Measurements from ENCODE around the gene PPM1B. TPM values are rescaled to one million over a fixed set of nuclear protein-coding genes. Genes with fewer than 3 reads are reported as not detected.

PPM1B gene
- total RNA-seq, 1 donor from 2014 or later, result 45.9 TPM

DNA sequence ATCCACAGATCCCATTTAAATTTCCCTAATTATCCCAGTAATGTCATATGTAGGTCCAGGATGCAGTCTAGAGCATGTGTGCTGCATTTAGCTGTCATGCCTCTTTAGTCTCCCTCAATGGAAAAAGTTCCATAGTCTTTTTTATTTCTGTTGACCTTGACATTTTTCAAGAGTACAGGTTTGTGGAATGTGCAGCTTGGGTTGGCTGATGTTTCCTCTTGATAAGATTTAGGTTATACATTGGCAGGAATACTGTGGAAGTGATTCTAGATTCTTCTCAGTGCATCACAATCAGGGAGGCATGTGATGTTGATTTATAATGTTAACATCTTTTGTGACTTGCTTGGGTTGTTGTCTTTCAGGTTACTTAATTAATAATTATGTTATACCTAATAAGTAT is 42.5 kb downstream of the PPM1B start:
- no peak overlapping the region for H3K27ac Mint-ChIP-seq
- no peak overlapping the region for H3K4me3 Mint-ChIP-seq (ENCODE audit: low read depth)
- peaks cover 9% of the 10 kb centered on the region for H3K4me1 Mint-ChIP-seq (ENCODE audit: low read depth)
- H3K27me3 Mint-ChIP-seq (ENCODE audit: low read depth), result no peaks in the 10 kb centered on the region
- intact Hi-C loops (cut with micrococcal nuclease), result no loop called here
- DNase-seq (ENCODE audit: low spot score), result no peak
- H3K9me3 Mint-ChIP-seq, result no peaks in the 10 kb centered on the region
- H3K36me3 Mint-ChIP-seq (ENCODE audit: low read depth), result peaks cover 47% of the 10 kb centered on the region

DNA sequence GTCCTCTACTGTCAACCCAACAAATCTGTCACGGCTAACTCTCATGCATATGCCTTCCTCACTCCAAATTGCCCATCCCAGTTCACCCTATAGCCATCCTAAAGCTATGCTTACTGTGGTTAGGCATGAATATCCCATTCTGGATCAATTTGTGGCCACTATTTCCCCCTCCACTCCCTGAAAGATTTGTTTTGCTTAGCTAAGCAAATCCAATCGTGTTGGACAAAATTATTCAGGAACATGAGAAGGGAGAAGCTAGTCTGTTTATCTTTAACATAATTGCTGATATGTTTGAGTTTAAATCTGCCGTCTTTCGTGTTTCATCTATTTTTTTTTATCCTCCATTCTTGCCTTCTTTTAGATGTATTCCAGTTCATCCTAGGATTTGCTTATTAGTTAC is 43.6 kb downstream of the PPM1B start:
- no peaks in the 10 kb centered on the region for H3K27me3 Mint-ChIP-seq (ENCODE audit: low read depth)
- intact Hi-C loops (cut with micrococcal nuclease), result no loop called here
- H3K4me1 Mint-ChIP-seq (ENCODE audit: low read depth), result peaks cover 8% of the 10 kb centered on the region
- no peak overlapping the region for H3K27ac Mint-ChIP-seq
- DNase-seq (ENCODE audit: low spot score), result no peak
- no peaks in the 10 kb centered on the region for H3K9me3 Mint-ChIP-seq
- H3K36me3 Mint-ChIP-seq (ENCODE audit: low read depth), result peaks cover 52% of the 10 kb centered on the region
- no peak overlapping the region for H3K4me3 Mint-ChIP-seq (ENCODE audit: low read depth)

DNA sequence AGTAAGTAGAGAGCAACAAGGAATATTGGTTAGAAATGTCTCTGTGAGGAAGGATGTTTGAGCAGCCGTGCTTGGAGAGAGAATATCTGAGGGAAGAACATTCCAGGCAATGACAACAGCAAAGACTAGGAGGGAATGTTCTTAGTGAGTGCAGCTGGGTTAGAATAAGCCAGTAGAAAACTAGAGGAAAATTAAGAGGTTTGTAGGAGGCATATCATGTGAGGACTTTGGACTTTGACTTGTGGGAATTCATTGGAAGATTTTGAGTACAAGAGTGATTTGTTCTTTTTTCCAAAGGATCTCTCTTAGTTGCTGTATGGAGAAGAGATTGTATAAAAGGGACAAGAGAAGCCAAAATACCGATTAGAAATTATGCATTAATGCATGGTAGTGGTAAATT is 47.2 kb downstream of the PPM1B start:
- intact Hi-C loops (cut with micrococcal nuclease), result no loop called here
- Mint-ChIP-seq H3K36me3 (ENCODE audit: low read depth) (peaks cover 41% of the 10 kb centered on the region), H3K4me3 (ENCODE audit: low read depth) (no peak overlapping the region), H3K27me3 (ENCODE audit: low read depth) (no peaks in the 10 kb centered on the region), H3K27ac (peak overlapping the region; percentile 10), H3K9me3 (no peaks in the 10 kb centered on the region), H3K4me1 (ENCODE audit: low read depth) (peaks cover 8% of the 10 kb centered on the region)
- DNase-seq (ENCODE audit: low spot score), result no peak

DNA sequence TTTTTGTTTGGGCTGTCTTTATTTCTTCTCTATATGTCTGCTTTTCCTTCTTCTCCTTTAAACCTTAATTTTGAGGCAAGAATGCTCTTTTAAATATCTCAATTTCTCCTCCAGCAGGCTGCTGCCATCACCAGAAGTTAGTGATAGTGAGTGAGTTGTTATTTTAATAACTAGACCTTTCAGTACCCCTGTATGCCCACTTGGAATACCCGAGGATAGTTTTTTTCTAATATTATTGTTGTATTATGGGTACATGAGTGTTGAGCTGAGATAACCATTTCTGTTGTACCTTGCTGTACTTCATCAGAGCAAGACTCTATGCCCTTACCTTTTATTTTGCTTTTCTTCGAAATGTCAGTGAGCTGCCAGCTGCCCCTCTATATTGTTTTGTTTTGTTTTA is 50.1 kb downstream of the PPM1B start:
- Mint-ChIP-seq H3K4me3 (ENCODE audit: low read depth) (no peak overlapping the region), H3K4me1 (ENCODE audit: low read depth) (peaks cover 5% of the 10 kb centered on the region), H3K27me3 (ENCODE audit: low read depth) (no peaks in the 10 kb centered on the region), H3K9me3 (no peaks in the 10 kb centered on the region), H3K27ac (no peak overlapping the region), H3K36me3 (ENCODE audit: low read depth) (peaks cover 36% of the 10 kb centered on the region)
- intact Hi-C loops (cut with micrococcal nuclease), result no loop called here
- no peak for DNase-seq (ENCODE audit: low spot score)

DNA sequence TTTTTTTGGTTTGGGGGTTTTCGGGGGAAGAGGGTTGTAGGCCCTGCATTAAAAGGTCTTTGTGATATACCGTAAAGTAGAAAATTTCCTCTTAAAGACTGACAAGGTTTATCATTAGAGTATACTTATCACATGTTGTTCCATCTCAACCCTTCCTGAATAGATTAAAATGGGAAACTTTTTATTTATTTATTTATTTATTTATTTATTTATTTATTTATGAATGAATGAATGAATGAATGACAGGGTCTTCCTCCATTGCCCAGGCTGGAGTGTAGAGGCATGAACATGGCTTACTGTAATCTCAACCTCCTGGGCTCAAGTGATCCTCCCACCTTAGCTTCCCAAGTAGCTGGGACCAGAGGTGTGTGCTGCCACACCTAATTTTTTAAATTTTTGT is 58.1 kb downstream of the PPM1B start:
- Mint-ChIP-seq H3K27ac (no peak overlapping the region), H3K27me3 (ENCODE audit: low read depth) (no peaks in the 10 kb centered on the region), H3K36me3 (ENCODE audit: low read depth) (peaks cover 20% of the 10 kb centered on the region), H3K9me3 (no peaks in the 10 kb centered on the region), H3K4me1 (ENCODE audit: low read depth) (no peaks in the 10 kb centered on the region), H3K4me3 (ENCODE audit: low read depth) (no peak overlapping the region)
- DNase-seq (ENCODE audit: low spot score), result no peak
- intact Hi-C loops (cut with micrococcal nuclease), result no loop called here

DNA sequence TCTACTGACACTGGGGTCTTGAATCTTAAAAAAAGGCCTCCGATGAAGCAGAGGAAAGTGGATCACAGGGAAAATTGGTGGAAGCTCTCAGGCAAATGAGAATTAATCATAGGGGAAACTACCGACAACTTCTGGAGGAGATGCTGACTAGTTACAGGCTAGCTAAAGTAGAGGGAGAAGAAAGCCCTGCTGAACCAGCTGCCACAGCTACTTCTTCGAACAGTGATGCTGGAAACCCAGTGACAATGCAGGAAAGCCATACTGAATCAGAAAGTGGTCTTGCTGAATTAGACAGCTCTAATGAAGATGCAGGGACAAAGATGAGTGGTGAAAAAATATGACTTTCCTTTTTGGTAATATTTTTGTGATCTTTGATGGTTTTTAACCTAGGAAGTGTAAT is 61.7 kb downstream of the PPM1B start:
- intact Hi-C loops (cut with micrococcal nuclease), result loop anchor here (5.0 kb wide), 1 partner anchor 188 kb away; no protein-coding TSS in a partner anchor
- H3K4me3 Mint-ChIP-seq (ENCODE audit: low read depth), result no peak overlapping the region
- no peak for DNase-seq (ENCODE audit: low spot score)
- H3K9me3 Mint-ChIP-seq, result no peaks in the 10 kb centered on the region
- no peaks in the 10 kb centered on the region for H3K27me3 Mint-ChIP-seq (ENCODE audit: low read depth)
- H3K4me1 Mint-ChIP-seq (ENCODE audit: low read depth), result peaks cover 2% of the 10 kb centered on the region
- H3K27ac Mint-ChIP-seq, result no peak overlapping the region
- peaks cover 11% of the 10 kb centered on the region for H3K36me3 Mint-ChIP-seq (ENCODE audit: low read depth)

DNA sequence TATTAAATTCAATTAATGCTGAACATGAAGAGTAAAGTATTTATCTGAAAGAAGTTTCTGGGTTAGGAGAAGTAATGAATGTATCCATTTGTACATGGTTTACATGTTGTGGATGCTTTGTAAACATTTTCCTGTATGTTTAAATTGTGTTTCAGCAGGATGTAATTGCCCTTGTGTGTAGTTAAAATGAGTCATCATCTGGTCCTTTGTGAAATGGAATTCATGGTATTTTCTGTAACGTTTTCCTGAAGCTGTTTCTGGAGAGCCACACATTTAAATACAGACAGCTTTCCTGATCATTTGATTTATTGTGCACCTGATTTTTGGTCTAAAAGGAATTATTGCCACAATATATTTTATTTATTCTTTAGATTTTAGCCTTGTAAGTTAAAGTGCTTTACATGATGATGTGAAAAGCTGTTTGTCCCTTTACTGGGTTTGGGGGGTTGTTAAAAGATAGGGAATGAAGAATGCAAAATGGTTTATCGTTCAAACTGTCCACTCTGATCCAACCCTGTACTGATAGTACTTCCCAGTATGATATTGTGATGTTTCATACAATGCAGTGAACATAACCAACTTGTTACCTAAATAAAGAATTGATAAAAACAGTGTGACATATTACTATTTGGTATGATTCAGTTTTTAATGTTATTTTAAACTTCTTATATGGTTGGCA is 64.9 kb downstream of the PPM1B start:
- intact Hi-C loops (cut with micrococcal nuclease), result loop anchor here (5.0 kb wide), 1 partner anchor 191 kb away; no protein-coding TSS in a partner anchor
- no peak for DNase-seq (ENCODE audit: low spot score)
- Mint-ChIP-seq H3K27ac (no peak overlapping the region), H3K9me3 (no peaks in the 10 kb centered on the region), H3K36me3 (ENCODE audit: low read depth) (peaks cover 7% of the 10 kb centered on the region), H3K27me3 (ENCODE audit: low read depth) (no peaks in the 10 kb centered on the region), H3K4me1 (ENCODE audit: low read depth) (peaks cover 15% of the 10 kb centered on the region), H3K4me3 (ENCODE audit: low read depth) (no peak overlapping the region)

DNA sequence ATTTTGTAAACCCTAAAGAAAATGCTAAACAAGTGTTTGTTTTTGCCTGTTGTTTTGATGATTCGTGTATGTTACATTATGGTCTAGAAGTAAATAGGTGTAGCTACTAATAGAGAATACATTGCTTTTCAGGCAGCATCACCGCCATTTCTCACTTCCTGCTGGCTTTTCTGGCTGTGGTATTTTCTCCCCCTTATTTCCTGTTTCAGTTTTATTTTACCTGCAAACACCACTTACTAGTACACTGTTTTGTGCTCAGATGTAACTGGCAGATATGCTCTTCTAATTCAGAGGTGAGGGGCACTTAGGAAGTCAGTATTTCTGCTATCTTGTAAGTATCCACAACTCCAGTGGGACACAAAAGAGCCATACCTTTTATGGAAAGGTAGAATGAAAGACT is 68.5 kb downstream of the PPM1B start:
- peaks cover 4% of the 10 kb centered on the region for H3K36me3 Mint-ChIP-seq (ENCODE audit: low read depth)
- H3K27me3 Mint-ChIP-seq (ENCODE audit: low read depth), result no peaks in the 10 kb centered on the region
- no peak overlapping the region for H3K4me3 Mint-ChIP-seq (ENCODE audit: low read depth)
- DNase-seq (ENCODE audit: low spot score), result peak; percentile 27
- no peak overlapping the region for H3K27ac Mint-ChIP-seq
- peaks cover 15% of the 10 kb centered on the region for H3K4me1 Mint-ChIP-seq (ENCODE audit: low read depth)
- no peaks in the 10 kb centered on the region for H3K9me3 Mint-ChIP-seq
- intact Hi-C loops (cut with micrococcal nuclease), result loop anchor here (5.0 kb wide), 1 partner anchor 70 kb away; the partner anchor contains the start of gene PPM1B

DNA sequence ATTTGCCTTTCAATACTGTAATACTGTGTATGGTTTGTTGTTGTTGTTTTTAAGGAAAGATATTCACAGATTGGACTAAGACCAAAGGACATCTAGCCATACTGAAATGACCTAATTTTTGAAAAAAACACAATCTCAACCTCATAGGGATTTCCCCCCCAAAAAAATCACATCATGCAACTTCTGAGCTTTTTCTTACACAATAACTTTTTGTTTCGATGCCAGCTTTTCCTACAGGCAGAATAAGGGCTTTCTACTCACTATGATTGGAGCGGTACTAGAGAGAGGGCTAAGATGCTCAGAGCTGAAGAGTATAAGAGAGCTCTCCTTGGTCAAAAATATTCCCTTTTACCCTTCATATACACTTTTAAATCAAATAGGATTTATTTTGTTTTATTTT is 74.2 kb downstream of the PPM1B start:
- Mint-ChIP-seq H3K27me3 (ENCODE audit: low read depth) (no peaks in the 10 kb centered on the region), H3K36me3 (ENCODE audit: low read depth) (no peaks in the 10 kb centered on the region), H3K4me3 (ENCODE audit: low read depth) (no peak overlapping the region), H3K4me1 (ENCODE audit: low read depth) (peaks cover 5% of the 10 kb centered on the region), H3K9me3 (no peaks in the 10 kb centered on the region), H3K27ac (no peak overlapping the region)
- no peak for DNase-seq (ENCODE audit: low spot score)
- intact Hi-C loops (cut with micrococcal nuclease), result loop anchor here (5.0 kb wide), 1 partner anchor 714 kb away; no protein-coding TSS in a partner anchor

DNA sequence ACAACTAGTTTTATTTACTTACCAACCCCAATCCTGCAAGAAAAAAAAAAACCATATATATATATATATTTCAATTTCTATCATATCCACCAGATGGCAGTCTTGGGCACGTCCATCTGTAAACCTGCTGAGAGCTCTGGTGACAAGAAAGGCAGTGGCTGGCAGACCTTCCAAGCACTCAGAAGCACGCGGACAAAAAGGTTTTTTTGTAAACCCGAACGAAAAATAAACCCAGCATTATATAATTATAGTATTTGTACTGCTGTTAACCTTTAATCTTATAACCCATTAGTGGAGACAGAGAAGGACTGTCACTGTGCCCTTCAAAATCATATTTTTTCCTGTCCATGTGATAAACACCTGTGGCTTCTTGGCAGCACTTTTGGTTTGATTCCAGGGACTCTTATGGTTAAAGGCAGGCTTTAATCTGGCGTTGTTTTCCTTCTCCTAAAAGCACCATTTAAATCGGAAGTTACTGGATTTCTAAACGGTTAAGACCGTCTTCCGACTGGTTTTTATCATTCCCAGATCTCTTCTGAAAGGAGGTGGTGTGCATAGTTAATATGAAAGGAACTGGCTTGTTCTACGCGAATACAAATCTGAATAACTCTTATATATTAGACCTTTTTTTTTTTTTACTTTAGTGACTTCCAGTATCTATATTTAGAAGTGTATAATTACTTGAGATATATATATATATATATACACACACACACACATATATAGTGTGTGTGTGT is 75.6 kb downstream of the PPM1B start:
- Mint-ChIP-seq H3K4me3 (ENCODE audit: low read depth) (peak overlapping the region; percentile 55), H3K36me3 (ENCODE audit: low read depth) (no peaks in the 10 kb centered on the region), H3K9me3 (no peaks in the 10 kb centered on the region), H3K27me3 (ENCODE audit: low read depth) (no peaks in the 10 kb centered on the region), H3K4me1 (ENCODE audit: low read depth) (peaks cover 5% of the 10 kb centered on the region), H3K27ac (no peak overlapping the region)
- intact Hi-C loops (cut with micrococcal nuclease), result loop anchor here (1.0 to 5.0 kb wide), 3 partner anchors 98 to 713 kb away; no protein-coding TSS in a partner anchor
- DNase-seq (ENCODE audit: low spot score), result peak; percentile 36

DNA sequence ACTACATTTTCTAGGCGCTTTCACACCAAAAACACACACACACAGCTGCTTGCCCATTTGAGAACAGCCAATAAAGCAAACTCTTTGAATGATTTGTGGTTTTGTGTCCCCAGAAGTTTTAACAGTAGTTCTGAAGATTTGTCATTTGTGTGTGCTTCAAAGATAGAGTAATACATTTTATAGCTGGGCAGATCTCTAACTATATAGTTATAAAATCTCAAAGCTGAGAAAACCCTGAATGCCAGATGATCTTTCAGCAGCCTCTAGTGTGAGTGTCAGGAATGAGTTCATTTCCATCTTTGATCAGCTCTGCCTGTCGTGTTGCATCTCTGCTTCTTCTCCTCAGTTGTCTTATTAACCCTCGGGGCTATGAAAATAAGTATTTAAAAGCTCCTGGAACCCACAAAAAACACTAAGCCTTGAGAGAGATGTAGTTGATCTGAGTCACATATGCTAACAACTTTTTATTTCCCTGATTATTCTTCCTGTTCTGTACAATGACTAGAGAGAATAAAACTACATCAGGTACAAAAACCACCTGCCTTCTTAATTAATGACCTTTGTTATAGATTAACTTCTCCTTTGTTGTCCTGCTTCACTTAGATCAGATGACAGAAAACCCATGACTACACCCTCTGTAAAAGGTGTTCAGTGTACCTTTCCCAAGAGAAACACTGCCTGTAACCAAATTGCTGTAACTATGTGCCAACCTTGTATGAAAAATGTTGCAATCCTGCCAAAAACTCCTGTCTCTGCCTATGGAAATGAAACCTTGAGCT is 76.6 kb downstream of the PPM1B start:
- intact Hi-C loops (cut with micrococcal nuclease), result loop anchor here (2.0 kb wide), 1 partner anchor 98 kb away; no protein-coding TSS in a partner anchor
- Mint-ChIP-seq H3K27me3 (ENCODE audit: low read depth) (no peaks in the 10 kb centered on the region), H3K36me3 (ENCODE audit: low read depth) (no peaks in the 10 kb centered on the region), H3K4me3 (ENCODE audit: low read depth) (no peak overlapping the region), H3K27ac (no peak overlapping the region), H3K4me1 (ENCODE audit: low read depth) (peaks cover 5% of the 10 kb centered on the region), H3K9me3 (no peaks in the 10 kb centered on the region)
- DNase-seq (ENCODE audit: low spot score), result no peak

DNA sequence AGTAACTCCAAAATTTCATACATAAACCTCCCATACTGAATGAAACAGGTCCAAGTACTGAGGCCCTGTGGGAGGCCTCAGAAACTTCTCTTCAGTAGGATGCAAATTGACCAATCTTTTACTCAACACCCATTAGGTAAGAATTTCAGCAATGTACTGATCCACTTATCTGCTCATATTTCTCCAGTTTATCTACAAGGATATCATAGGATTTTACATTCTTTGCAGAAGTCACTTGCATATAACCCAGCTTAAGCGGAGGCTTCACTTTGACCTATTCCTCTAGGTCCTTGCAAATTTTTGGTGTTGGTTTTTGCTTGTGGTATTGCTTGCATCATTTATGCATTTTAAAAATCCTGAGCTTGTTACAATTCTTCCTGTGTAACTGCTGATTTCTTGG is 77.8 kb downstream of the PPM1B start:
- Mint-ChIP-seq H3K9me3 (no peaks in the 10 kb centered on the region), H3K4me1 (ENCODE audit: low read depth) (peaks cover 5% of the 10 kb centered on the region), H3K36me3 (ENCODE audit: low read depth) (no peaks in the 10 kb centered on the region), H3K4me3 (ENCODE audit: low read depth) (no peak overlapping the region), H3K27ac (no peak overlapping the region), H3K27me3 (ENCODE audit: low read depth) (no peaks in the 10 kb centered on the region)
- DNase-seq (ENCODE audit: low spot score), result no peak
- intact Hi-C loops (cut with micrococcal nuclease), result no loop called here

All from activated T-helper 2 cell treated with anti-CD3 and anti-CD28 coated beads, Interferon-gamma antibody, Interleukin-2, Interleukin-4, amounts not matched to agents 10 μg/mL and 5 μg/mL and 100 μg/mL, durations not matched to agents 14 hours and 24 hours and 36 hours (primary cell).